GM21447 (cell line): ENCODE data around the gene TPM4.
"Not testable (repeated sequence)": the region's sequence is repeated elsewhere in the genome, so short reads cannot be mapped to it uniquely, and the experiment has no call there.

Source experiments
- ATAC-seq: cut with Tn5 transposase; IDR thresholded peaks from one replicate; pipeline ENCODE4 v1.9.1; 2021; ENCODE audit not compliant: unreplicated experiment

Gene TPM4

DNA sequence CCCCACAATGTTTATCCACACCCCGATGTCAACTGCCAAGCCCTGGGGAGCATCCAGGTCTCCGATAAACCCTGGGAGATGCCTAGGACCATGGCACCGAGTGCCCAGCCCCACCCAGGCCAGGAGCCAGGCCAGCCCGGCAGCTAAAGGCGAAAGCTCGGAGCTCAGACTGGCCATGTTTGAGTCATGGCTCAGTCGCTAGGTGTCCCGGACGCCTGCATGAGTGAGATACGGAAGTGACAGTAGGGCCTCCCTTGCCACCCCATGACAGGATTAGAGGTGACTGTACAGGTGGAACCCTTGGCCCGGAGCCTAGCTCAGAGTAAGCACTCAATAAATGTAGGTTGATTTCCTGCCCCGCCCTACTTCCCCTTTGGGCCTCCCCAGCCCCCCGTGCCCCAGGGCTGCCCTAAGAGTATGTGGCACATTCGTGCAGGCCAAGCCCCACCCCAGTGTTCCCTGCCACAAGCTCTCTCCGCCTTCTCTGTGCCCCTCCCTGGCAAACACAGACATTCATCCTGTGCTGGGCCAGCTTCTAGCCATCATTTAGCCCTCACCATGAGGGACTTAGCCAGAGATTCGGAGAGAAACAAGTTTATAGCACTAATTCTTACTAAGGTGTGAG, 5.8 kb upstream of the TPM4 start:
- no peak for ATAC-seq

DNA sequence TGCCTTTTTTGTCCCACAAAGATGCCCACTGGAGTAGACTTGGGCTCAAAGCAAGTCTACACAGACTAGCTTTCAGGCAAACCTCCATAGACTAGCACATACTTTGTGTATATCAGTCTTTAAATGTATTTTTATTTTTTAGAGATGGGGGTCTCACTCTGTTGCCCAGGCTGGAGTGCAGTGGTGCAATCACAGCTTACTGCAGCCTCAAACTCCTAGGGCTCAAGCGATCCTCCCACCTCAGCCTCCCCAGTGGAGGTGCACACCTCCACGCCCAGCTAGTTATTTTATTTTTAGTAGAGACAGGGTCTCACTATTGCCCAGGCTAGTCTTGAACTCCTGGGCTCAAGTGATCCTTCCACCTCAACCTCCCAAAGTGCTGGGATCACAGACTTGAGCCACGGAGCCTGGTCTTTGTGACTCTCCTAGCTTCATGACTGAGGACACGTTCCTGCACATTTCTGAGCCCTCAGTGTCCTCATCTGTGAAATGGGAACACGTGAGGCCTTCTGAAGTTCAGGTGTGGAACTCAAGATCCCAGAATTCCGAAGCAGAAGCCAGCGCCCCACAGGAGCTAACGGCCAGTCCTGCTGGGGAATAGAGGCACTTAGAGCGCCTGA, 5.1 kb upstream of the TPM4 start:
- ATAC-seq, result no peak

DNA sequence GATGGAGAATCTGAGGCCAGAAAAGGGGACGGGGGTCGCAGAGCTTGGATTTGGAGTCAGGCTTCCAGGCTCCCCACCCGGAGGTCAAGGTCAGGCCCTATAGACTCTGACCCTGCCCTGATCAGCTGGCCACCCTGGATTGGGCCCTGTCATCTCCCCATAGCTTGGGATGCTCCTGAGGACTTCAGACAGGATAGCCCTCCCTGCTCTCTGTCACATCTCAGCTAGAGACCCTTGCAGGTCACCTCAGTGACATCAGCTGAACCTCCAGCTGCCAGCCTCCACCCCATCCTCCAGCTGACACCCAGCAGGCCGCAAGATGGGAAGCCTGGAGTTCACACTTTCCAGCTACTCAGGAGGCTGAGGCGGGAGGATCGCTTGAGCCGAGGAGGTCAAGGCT, 2.8 kb upstream of the TPM4 start:
- no peak for ATAC-seq

DNA sequence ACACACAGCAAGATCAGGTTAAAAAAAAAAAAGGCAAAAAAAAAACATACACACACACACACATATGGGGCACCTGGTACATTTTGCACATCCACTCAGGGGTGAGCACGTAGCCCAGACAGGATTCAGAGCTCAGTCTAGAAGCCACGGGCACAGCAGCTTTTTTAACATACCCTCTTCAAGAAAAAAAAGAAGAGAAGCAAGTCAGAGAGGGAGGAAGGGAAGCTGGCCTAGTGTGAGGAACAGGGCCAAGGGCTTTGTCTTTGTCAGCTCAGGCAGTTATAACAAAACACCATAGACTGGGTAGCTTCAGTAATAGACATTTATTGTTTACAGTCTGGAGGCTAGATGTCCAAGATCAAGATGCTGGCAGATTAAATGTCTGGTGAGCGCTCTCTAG, 2.3 kb upstream of the TPM4 start:
- ATAC-seq, result no peak

DNA sequence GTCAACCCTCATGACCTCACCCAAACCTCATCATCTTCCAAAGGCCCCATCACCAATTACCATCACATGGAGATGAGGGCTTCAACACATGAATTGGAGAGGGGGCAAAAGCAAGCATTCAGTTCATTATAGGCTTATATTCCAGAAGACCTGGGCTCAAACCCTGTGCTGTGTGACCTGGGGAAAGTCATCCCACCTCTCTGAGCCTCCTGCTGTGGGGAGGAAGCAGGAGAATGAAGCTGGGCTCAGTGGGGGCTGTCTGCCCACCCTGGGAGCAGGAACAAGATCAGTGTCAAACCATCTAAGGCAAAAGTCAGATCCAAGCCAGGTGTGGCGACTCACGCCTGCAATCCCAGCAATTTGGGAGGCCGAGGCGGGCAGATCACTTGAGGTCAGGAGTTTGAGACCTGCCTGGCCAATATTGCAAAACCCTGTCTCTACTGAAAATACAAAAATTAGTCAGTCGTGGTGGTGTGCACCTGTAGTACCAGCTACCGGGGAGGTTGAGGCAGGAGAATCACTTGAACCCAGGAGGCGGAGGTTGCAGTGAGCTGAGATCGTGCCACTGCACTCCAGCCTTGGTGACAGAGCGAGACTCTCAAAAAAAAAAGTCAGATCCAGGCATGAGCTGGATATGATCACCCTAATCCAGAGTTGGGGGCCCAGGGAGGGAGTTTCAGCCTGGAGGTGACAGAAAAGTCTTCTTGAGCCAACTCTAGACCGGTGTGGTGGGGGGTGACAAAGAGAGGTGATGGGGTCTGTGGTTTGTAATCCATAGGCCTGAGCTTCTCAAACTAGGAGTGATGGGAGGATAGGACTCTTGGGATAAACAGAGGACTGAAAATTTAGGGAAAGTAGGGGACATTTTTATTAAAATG, 1.6 kb upstream of the TPM4 start:
- no peak for ATAC-seq

DNA sequence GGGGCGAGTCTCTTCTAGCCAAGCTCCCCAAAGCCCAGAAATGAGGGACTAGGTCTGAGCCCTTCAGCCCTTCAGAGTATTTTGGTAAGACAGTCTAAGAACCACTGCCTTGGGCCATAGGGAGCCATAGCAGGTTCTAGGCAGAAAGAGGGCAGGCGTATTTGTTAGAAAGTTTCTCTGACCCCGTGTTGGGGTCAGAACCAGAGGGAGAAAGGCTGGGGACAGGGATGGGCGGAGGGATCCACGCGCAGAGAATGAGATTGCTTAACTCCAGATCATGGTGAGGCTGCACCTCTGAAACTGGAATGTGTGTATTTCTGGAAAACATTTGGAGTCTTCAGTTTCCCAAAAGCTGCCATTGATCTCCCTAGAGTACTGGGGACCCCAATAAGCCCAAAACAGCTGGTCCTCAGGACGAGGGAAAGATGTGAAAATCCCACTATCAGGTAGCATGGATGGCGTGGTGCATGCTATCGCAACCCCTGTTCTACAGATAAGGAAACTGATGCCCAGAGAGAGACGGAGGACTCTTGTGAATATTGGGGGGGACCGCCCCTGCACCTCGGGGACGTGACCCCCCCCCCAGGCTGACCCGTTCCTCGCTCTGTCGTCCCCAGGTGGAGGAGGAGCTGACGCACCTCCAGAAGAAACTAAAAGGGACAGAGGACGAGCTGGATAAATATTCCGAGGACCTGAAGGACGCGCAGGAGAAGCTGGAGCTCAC, 703 bp upstream of the TPM4 start:
- no peak for ATAC-seq

DNA sequence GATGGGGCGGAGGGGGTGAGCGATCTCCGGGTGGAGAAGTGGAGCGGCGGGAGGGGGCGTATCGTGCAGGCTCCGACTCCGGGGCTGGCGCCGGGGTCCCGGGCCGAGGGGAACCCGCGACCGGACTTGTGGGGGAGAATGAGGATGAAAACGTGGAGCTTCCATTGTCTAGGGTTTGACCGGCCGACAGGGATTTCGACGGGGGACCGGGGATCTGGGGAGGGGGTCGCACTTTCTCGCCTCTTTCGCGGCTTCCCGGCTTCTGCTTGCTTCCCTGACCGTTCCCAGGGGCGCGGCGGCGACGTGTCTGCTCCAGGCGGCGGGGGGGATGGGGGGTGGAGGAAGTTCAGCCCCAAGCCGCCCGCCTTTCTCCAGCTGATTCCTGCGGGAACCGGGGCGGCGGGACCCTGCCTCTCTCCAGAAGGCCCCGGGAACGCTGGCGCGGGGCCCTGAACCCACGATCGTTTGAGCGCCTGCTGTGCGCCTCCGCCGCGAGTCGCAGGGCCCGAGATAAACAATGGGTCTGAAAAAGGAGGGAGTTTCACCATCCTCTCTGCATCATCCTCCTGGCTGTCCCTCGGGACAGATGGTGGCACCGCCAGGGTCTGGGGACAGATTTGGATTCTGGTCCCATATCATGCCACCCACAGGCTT, 790 bp downstream of the TPM4 start:
- ATAC-seq, result no peak

DNA sequence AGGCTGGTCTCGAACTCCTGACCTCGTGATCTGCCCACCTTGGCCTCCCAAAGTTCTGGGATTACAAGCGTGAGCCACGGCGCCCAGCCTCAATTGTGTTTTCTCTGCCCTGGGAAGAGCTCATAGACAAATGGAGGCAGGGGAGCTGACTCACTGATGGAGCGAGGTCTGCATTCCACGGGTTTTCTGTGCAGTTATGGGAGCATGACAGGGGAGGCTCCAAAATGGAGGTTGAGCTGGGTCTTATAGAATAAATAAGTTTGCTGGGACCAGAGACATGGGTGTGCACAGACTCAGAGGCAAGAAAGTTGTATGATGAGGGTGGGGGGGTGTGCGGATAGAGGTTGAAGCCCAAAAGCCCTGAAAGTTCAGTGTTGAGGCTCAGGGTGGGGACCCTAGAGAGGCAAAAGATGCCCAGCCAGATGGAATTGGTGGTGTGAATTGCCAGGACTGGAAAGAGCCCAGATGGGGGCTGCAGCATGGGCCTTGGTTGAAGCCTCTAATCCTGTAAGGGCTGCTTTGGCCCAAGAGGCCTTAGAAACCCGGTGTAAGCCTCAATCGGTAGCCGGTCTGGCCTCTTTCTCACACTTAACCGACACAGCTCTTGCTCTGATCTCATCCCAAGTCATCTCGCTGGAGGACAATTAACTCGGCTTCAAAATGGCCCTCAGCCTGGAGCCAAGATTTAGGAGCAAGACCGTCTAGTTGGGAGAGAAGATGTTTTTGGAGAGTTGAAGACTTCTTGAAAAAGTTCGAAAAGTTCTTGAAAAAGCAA, 1.9 kb downstream of the TPM4 start:
- ATAC-seq, result no peak

DNA sequence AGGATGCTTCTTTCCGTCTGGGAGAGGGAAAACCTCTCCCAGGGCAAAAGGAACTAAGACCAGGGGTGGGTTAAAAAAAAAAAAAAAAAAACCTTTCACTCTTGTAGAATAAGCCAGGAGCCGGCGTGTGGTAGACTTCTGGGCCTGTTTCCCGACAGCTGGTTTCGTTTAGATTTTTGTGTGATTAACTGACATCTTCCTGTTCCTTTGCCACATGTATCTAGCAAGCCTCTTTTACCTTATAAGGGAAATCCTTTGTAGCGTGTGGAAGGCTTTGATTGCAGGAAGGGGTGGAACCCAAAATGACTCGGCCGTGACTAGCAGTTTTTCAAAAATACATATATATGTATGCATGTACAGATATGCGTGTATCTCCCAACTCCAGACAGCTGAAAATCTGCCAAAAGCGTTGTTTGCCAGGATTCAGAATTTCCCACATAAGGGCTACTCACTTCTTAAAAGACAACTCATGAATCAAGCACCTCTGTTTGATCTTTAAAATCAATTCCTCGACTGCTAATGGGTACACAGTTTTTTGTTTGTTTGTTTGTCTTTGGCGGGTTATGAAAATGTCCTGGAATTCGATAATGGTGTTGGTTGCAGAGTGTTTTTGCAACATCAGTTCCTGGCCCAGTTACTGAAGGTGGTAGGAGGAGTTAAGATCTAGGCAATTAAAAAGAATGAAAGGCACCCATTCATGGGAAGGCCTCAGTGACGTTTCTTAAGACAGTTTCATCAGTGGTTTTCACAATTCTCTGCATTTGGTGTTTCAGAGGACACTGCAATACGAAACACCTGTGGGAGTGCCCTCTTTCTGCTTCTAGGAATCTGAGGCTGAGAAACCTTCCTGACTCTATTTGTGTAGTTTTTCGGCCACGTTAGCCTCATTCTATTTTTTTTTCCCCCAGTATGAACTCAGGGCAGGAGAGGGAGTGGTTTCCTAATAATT, 2.7 kb downstream of the TPM4 start:
- ATAC-seq, result peak; percentile 45

DNA sequence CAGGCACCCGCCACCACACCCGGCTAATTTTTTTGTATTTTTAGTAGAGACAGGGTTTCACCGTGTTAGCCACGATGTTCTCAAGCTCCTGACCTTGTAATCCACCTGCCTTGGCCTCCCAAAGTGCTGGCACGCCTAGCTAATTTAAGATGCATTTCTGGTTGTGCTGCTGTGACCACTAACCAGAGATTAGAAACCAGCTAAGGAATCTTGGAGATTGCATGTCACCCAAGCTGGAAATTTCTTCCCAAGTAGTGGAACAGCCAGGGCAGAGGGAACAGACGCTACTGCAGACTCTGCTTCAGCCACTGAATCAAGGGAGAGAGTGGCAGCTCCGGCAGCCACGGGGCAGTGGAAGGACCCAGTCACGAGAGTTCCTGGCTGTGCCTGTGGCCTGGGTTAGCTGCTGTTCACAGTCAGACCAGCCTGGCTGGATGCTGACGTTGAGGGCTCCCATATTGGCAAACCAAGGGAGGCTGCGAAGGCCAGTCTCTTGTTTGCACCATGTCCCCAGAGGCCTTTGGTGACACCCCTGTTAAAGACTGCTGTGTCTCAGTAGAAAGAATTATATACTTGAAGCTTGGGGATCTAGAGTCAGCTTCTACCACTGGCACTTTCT, 7.9 kb downstream of the TPM4 start:
- no peak for ATAC-seq

DNA sequence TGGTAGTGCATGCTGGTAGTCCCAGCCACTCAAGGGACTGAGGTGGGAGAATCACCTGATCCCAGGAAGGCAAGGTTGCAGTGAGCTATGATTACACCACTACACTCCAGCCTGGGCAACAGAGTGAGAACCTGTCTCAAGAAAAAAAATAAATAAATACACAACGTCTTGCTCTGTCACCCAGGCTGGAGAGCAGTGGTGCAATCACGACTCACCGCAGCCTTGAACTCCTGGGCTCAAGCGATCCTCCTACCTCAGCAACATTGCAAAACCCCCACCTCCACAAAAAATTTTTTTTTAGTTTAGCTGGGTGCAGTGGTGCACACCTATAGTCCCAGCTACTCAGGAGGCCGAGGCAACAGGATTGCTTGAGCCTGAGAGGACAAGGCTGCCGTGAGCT, 8.8 kb downstream of the TPM4 start:
- ATAC-seq, result no peak

DNA sequence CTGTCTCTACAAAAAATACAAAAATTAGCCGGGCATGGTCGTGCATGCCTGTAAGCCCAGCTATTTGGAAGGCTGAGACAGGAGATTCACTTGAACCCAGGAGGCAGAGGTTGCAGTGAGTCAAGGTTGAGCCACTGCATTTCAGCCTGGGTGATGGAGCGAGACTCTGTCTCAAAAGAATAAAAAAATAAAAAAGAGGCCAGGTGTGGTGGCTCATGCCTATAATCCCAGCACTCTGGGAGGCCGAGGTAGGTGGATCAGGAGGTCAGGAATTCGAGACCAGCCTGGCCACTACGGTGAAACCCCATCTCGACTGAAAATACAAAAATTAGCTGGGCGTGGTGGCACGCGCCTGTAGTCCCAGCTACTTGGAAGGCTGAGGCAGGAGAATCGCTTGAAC, 11.1 kb downstream of the TPM4 start:
- ATAC-seq, result not testable (repeated sequence)

DNA sequence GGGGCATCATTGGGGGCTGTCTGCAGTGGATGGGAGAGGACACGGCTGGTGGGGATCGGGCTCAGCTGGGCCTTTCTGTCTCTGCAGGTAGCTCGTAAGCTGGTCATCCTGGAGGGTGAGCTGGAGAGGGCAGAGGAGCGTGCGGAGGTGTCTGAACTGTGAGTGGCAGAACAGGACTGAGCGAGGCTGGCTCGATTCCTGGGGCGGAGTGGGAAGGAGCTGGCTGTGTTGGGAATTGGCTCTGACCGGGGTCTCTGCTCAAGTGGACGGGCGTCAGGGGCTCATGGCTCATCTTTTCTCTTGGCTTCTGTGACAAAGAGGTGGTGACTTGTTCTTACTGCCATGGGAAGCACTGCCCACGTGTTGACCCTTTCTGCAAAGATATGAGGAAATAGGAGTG, 11.6 kb downstream of the TPM4 start:
- ATAC-seq, result no peak

DNA sequence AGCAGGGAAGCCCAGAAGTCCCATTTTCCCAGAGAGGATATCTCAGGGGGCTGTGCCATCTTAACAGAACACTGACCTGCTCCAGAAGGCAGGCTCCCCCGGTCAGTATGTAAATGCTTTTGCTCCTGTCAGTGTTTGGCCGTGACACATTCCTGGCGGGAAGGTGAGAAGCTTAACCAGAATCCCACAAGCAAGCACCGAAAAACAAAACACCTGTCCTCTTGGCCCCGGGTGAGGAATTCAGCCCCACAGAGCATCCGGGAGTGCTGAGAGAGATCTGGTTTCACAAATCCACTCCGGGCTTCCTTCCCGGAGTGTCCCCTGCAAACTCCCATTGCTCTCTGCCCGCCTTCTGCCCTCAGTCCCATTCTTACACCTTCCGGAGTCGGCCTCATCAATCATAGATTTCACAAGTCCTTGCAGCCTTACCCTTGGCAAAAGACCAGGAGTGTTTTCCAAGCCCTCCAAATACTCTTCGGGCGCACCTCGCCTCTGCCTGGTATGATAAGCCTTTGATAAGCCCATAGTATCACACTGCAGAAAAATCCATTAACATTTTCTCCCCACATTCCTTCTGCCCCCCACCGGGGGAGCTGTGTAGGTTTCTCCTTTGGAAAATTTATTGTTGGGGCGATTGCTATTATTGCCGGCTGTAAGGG, 12.2 kb downstream of the TPM4 start:
- no peak for ATAC-seq

DNA sequence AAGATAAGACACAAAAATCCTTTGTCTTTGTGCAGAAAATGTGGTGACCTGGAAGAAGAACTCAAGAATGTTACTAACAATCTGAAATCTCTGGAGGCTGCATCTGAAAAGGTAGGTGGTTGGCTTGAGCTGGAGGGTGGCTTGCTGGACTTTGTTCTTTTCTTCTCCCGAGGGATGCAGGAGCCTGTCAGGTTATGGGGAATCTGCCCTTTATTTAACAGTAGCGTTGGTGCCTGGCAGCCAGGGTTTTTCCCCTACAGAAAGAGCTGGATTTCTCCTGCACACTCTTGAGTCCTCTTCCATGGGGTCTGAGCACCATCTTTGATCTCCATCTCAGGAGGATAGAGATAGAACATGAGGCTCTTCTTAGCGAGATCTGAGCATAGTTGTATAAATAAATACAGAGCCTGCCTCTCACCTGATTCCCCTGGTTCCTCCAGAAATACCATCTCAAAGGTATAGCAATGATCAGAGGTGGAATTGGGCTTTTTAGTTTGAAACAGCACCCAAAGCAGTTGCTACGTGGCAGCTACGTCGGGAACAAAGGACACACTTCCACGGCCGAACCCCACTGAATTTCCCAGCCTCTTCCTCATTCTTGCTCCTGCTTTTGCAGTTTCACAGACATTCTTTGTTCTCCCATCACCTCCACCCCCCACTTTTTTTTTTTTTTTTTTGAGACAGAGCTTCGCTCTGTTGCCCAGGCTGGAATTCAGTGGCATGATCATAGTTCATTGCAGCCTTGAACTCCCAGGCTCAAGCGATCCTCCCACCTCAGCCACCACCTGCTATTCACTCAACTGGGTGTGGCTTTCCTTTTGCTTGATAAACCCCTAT, 12.9 kb downstream of the TPM4 start:
- ATAC-seq, result no peak

DNA sequence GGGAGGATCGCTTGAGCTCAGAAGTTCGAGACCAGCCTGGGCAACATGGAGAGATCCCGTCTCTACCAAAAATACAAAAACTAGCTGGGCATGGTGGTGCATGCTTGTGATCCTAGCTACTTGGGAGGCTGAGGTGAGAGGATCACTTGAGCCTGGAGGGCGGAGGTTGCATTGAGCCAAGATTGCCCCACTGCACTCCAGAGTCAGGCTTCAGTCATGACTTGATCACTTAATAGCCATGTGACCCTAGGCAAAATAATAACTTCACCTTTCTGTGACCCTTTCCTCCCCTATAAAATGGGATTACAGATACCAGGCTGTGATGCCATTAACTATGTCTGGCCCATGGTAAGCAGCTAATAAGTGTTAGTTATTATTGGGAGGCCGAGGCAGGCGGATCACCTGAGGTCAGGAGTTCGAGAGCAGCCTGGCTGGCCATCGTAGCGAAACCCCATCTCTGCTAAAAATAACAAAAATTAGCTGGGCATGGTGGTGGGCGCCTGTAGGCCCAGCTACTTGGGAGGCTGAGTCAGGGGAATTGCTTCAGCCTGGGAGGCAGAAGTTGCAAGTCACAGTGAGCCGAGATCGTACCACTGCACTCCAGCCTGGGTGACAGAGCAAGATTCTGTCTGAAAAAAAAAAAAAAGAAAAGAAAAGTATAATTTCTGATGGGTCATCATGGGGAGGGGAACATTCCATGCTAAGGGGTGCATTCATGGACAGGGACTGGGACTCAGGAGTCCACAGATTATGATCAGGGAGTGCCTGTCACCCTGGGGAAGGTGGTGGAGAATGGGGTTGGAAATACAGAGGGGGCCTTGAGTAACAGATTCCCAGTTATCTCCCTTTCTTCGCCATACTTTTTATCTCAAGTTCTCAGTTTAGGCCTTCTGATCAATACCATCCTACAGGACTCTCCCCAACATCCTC, 15.5 kb downstream of the TPM4 start:
- ATAC-seq, result no peak
